Panc1 (cell line): Measurements from ENCODE around the gene KCNMA1. TPM values are rescaled to one million over a fixed set of nuclear protein-coding genes. Genes with fewer than 3 reads are reported as not detected.

ENCODE experiments used
- ATAC-seq: fragments of 200-7000 bp; cut with Tn5 transposase; 2 replicates; pipeline ENCODE4 v1.9.1; 2020; ENCODE audit warnings: mild to moderate bottlenecking, moderate library complexity
- BruUV-seq: library from RNA; stranded (reverse); fragments of 400-500 nt; replicated peaks from 2 replicates; lab custom pipeline; 2021; lab: Mats Ljungman, UMichigan
- CTCF ChIA-PET: fragments of 300-600 bp; sonication (Branson Sonifier 250); formaldehyde crosslinking; loops from one replicate; lab custom pipeline; 2022; ENCODE audit warnings: antibody characterized with exemption; lab: Charles Lee
- POLR2A ChIA-PET: fragments of 300-600 bp; sonication (Branson Sonifier 250); formaldehyde crosslinking; loops from one replicate; lab custom pipeline; 2022; ENCODE audit warnings: antibody characterized with exemption; lab: Charles Lee
- DNase-seq: peaks from one replicate; pipeline ENCODE4 v3.0.0-alpha.2; 2010; ENCODE audit warnings: low read depth, low spot score
- H3K27ac ChIP-seq: 2 replicates; pipeline ENCODE4 v1.5.1; 2011; ENCODE audit warnings: mild to moderate bottlenecking, low read length, inconsistent platforms
- H3K27me3 ChIP-seq: fragments of 200-500 bp; sonication (Bioruptor generic); 2 replicates; pipeline ENCODE4 v1.6.0; 2014; ENCODE audit warnings: low read length, inconsistent platforms; ENCODE audit not compliant: control insufficient read depth, insufficient read depth
- H3K36me3 ChIP-seq: fragments of 200-500 bp; sonication (Bioruptor generic); 2 replicates; pipeline ENCODE4 v1.5.1; 2014; ENCODE audit warnings: inconsistent platforms, mild to moderate bottlenecking, low read length, moderate library complexity; ENCODE audit not compliant: control insufficient read depth, insufficient read depth
- H3K4me1 ChIP-seq: 2 replicates; pipeline ENCODE4 v1.5.1; 2011; ENCODE audit warnings: inconsistent platforms, mild to moderate bottlenecking, low read length, moderate library complexity; ENCODE audit not compliant: control insufficient read depth, insufficient read depth
- H3K4me3 ChIP-seq, 2 experiments: 2 replicates each; pipeline ENCODE4 v1.5.1; 2011 to 2012; ENCODE audit warnings: low read depth in 2 of 2, low read length in 2 of 2, mild to moderate bottlenecking in 2 of 2, inconsistent platforms in 1 of 2, moderate library complexity in 1 of 2
- H3K9me3 ChIP-seq: fragments of 200-500 bp; sonication (Bioruptor generic); 2 replicates; pipeline ENCODE4 v1.5.1; 2014; ENCODE audit warnings: low read depth, mild to moderate bottlenecking, inconsistent platforms, low read length, moderate library complexity; ENCODE audit not compliant: control insufficient read depth, insufficient read depth
- POLR2AphosphoS5 ChIP-seq: IDR thresholded peaks from 2 replicates; pipeline ENCODE4 v1.6.1; 2012; ENCODE audit warnings: mild to moderate bottlenecking, low read depth, low read length, moderate library complexity
- SIN3A ChIP-seq: IDR thresholded peaks from 2 replicates; pipeline ENCODE4 v1.6.1; 2012; ENCODE audit warnings: low read depth, mild to moderate bottlenecking, low read length, moderate library complexity, borderline replicate concordance; ENCODE audit not compliant: insufficient read depth
- TCF7L2 ChIP-seq: IDR thresholded peaks from 2 replicates; pipeline ENCODE4 v1.6.1; 2011; ENCODE audit warnings: mild to moderate bottlenecking, low read depth, low read length, inconsistent platforms
- in situ Hi-C: cut with HindIII; loops from 2 replicates; pipeline ENCODE4 v1.10.0; 2016; ENCODE audit warnings: low sequenced_read_pairs, low pct_unique_long_range_greater_than_20kb
- intact Hi-C: fragments of 100-400 bp; cut with micrococcal nuclease; formaldehyde crosslinking; loops from one replicate; pipeline ENCODE4 v1.10.0; 2022; ENCODE audit not compliant: unreplicated experiment
- total RNA-seq: library from RNA; stranded (reverse); gene quantifications from one replicate; pipeline ENCODE4 v1.2.1, GENCODE V29; 2021; ENCODE audit not compliant: unreplicated experiment
- TF ChIP-seq, protein P1 (sequence below): fragments of 450-650 bp; IDR thresholded peaks from 2 replicates; pipeline ENCODE4 v1.5.1; 2017; ENCODE audit warnings: mild to moderate bottlenecking
- TF ChIP-seq, protein P2 (sequence below), 2 experiments: IDR thresholded peaks; 2 replicates each; pipeline ENCODE4 v1.6.1; 2011 to 2012; ENCODE audit warnings: low read depth in 2 of 2, control low read depth in 1 of 2, low read length in 1 of 2, mild to moderate bottlenecking in 1 of 2, moderate library complexity in 1 of 2; ENCODE audit not compliant: insufficient read depth in 1 of 2

Gene KCNMA1
- total RNA-seq, 1 experiment from 2014 or later: 91.9 TPM

DNA sequence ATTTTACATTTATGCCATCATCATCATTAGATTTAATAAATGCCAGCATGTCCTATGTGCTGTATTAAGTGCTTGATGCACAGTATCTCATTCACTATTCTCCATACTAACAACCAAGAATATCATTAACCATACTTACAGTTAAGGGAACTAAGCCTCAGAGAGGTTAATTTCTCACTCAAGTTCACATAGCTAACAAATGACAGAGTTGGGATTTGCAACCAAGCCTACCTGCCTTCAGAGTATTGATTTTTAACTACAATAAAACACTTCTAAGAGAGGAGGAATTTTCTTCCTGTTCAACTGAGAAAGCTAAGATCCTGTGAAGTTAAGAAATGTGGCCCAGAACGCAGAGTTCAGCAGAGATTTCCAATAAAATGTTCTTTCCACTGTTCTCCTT lies 403.0 kb downstream of the KCNMA1 start:
- no TSS peak for BruUV-seq
- intact Hi-C loops (no loop called here), in situ Hi-C loops (no loop called here)
- TF ChIP-seq, protein P1, sequence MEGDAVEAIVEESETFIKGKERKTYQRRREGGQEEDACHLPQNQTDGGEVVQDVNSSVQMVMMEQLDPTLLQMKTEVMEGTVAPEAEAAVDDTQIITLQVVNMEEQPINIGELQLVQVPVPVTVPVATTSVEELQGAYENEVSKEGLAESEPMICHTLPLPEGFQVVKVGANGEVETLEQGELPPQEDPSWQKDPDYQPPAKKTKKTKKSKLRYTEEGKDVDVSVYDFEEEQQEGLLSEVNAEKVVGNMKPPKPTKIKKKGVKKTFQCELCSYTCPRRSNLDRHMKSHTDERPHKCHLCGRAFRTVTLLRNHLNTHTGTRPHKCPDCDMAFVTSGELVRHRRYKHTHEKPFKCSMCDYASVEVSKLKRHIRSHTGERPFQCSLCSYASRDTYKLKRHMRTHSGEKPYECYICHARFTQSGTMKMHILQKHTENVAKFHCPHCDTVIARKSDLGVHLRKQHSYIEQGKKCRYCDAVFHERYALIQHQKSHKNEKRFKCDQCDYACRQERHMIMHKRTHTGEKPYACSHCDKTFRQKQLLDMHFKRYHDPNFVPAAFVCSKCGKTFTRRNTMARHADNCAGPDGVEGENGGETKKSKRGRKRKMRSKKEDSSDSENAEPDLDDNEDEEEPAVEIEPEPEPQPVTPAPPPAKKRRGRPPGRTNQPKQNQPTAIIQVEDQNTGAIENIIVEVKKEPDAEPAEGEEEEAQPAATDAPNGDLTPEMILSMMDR: no peak
- TF ChIP-seq, protein P2, sequence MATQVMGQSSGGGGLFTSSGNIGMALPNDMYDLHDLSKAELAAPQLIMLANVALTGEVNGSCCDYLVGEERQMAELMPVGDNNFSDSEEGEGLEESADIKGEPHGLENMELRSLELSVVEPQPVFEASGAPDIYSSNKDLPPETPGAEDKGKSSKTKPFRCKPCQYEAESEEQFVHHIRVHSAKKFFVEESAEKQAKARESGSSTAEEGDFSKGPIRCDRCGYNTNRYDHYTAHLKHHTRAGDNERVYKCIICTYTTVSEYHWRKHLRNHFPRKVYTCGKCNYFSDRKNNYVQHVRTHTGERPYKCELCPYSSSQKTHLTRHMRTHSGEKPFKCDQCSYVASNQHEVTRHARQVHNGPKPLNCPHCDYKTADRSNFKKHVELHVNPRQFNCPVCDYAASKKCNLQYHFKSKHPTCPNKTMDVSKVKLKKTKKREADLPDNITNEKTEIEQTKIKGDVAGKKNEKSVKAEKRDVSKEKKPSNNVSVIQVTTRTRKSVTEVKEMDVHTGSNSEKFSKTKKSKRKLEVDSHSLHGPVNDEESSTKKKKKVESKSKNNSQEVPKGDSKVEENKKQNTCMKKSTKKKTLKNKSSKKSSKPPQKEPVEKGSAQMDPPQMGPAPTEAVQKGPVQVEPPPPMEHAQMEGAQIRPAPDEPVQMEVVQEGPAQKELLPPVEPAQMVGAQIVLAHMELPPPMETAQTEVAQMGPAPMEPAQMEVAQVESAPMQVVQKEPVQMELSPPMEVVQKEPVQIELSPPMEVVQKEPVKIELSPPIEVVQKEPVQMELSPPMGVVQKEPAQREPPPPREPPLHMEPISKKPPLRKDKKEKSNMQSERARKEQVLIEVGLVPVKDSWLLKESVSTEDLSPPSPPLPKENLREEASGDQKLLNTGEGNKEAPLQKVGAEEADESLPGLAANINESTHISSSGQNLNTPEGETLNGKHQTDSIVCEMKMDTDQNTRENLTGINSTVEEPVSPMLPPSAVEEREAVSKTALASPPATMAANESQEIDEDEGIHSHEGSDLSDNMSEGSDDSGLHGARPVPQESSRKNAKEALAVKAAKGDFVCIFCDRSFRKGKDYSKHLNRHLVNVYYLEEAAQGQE (IDR thresholded peaks at IDR 0.05; ENCODE audit: insufficient read depth in 1 of 2, low read depth in 2 of 2, low read length in 1 of 2): no peak
- TF ChIP-seq SIN3A: no peak
- TF ChIP-seq TCF7L2: no peak
- TF ChIP-seq POLR2AphosphoS5: no peak
- ATAC-seq (no peak), DNase-seq (no peak)
- Histone ChIP-seq H3K27ac (peak overlapping the region; percentile 2; the same call in 1 of the 2 replicates), H3K4me1 (peaks cover 8% of the 10 kb centered on the region; the same call in 1 of the 2 replicates), H3K27me3 (no peaks in the 10 kb centered on the region), H3K36me3 (no peaks in the 10 kb centered on the region), H3K9me3 (no peaks in the 10 kb centered on the region), H3K4me3 (no peak overlapping the region)
- CTCF ChIA-PET: no interaction called here
- POLR2A ChIA-PET: no interaction called here

DNA sequence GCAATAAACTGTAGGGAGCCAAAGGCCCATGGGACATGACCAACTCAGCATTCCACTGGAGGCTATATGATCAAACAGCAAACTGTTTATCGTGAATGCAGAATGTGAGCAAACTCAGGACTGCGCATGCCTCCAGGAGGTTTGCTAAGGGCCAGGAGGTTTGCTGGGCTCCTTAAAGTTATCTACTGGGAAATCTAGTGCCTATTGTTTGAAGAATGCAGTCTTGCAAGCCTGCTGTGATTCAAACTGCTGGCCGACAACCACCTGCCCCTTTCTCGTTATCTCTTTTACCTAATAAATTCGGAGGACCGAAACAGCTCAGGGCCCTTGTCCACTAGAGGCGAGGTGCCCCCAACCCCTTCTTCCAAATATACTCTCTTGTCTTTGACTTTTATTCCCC lies 404.1 kb downstream of the KCNMA1 start:
- in situ Hi-C loops (no loop called here), intact Hi-C loops (no loop called here)
- Histone ChIP-seq H3K4me3 (no peak overlapping the region), H3K9me3 (no peaks in the 10 kb centered on the region), H3K4me1 (0 out of 2 replicates have a peak, but pooled peaks cover 2% of the 10 kb centered on the region), H3K27me3 (no peaks in the 10 kb centered on the region), H3K36me3 (no peaks in the 10 kb centered on the region), H3K27ac (no peak overlapping the region)
- no peak for DNase-seq
- POLR2A ChIA-PET: no interaction called here
- TF ChIP-seq, protein P1: no peak
- TF ChIP-seq POLR2AphosphoS5: no peak
- CTCF ChIA-PET: no interaction called here
- no TSS peak for BruUV-seq
- no peak for ATAC-seq
